ENCODE data around the gene TMEM191B.
A peak's percentile ranks its signal among the peaks of the same experiment; 100 is the strongest.
"Not testable (repeated sequence)": the region's sequence is repeated elsewhere in the genome, so short reads cannot be mapped to it uniquely, and the experiment has no call there.

The TMEM191B gene

DNA sequence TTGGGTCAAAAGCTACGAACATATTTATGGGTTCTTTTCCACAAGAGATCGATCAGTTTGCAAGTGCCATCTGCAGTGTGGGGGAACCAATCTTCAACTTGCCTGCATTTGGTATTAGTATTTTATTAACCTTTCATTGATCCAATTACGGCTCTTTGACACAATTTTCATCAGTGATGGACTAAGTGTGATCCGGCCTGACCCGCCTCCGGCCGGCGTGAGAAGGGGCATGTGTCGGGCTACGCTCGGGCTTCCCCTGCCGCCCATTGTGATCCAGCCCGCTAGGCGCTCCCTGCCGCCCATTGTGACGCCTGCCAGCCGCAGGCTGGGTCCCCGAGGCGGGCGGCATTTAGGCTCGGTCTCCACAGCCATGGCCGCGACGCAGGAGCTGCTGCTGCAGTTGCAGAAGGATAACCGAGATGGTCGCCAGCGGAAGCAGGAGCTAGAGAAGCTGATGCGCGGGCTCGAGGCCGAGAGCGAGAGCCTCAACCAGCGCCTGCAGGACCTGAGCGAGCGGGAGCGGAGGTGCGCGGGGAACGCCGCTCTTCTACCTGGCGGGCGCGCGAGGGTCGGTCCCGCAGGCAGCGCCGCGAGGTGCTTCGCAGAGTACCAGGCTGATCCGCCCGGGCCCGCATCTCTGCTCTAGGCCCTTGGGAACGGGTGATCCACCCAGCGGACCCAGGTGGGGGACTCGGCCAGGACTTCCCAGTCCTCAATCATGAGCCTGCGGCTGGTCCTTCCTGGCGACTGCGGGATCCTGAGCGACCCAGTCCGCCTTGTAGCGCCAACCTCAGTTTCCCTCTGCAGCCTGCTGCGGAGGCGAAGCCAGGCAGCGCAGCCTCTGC lies at the start of gene TMEM191B:
TSS of gene TMEM191B (plus strand) at position 51 of the 845 bp plus-strand sequence. CDS start at position 230, 179 bp downstream.
- DNase-seq (ENCODE audit: low read depth); H3K4me3 ChIP-seq (ENCODE audit: low read length): not testable (repeated sequence)

DNA sequence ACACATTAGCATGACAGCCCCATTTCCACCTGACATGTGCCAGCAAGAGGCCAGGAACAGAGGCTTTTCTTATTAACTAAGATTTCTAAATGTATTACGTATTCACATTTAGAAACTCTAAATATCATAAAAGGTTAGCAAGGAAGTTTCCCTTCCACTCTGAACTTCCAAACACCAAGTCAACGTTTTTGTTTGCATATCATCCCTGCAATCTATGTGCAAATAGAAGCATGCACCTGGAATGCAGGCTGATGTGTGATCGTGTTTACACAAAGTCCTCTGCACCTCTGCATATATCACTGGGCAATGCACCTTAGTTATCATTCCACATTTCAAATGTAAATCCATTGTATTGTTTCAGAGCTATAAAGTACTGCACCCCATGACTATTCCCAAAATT lies 31.4 kb upstream of the TMEM191B start:
- DNase-seq (ENCODE audit: low read depth); H3K4me3 ChIP-seq (ENCODE audit: low read length): not testable (repeated sequence)

DNA sequence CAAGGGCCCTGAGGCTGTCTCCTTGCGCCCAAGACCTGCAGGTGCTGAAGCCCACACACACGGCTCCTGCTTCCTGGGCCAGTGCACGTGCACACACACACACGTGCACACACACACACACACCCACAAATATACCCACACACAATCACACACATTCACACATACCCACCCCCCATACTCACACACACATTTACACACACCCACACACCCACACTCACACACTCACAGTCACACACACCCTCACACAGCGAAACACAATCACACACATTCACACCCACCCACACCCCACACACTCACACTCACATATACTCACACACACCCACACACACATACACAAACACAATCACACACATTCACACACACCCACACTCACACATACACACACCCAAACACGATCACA lies 16.3 kb upstream of the TMEM191B start:
- not testable (repeated sequence) for DNase-seq (ENCODE audit: low read depth); H3K4me3 ChIP-seq (ENCODE audit: low read length)

DNA sequence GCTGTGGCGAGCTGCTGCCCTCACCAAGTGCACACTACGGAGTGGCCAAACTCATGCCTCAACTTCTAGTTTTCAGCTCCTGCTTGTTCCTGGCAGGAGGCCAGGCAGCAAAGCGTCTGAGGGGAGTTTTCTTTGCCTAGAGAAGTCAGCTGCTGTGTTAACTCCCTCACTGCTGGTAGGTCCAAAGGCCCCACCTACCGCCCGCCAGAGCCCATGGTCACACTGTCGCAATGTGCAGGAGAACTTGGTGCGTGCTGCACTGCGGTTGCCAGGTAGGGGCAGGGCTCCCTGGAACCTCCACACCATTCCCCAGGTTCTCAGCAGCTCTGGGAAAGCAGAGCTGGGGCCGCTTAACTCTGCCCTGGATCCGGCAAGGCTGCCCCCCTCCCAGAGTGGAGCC lies 15.2 kb upstream of the TMEM191B start:
- not testable (repeated sequence) for DNase-seq (ENCODE audit: low read depth); H3K4me3 ChIP-seq (ENCODE audit: low read length)

DNA sequence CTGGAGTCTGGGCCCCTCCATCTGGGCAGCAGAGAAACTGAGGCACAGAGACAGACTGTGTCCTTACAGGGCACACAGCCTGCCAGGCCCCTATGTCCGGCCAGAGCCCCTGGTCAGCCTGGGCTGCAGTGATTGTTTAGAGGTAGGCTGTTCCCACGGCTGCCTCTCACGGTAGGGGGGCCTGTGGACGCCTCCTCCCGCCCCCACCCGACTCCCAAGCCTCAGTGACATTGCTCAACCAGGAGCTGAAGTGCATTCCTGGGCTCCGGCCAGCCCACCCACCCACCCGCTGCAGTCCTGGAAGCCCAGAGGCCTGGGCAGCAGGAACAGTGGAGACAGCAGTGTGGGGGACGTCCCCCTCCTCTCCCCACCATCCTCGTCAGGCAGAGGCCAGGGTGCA lies 14.1 kb upstream of the TMEM191B start:
- H3K4me3 ChIP-seq (ENCODE audit: low read length); DNase-seq (ENCODE audit: low read depth): not testable (repeated sequence)

DNA sequence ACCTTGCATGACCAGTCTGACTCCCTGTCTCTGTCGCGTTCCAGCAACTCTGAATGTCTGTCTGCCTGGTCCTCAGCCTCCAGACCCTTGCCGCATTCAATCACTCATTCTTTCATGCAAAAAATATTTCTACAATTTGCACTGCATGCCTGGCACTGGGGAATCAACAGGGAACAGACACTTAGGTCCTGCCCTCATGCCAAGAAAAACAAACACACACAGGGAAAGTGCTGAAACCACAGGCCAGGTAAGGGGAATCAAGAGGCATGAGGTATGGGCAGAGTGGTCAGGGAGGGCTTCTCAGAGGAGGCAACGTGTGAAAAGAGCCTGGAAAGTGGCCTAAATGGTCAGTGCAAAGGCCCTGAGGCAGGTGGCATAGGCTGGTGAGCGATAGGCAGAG lies 9.5 kb upstream of the TMEM191B start, which contains the start of gene GGTLC3:
TSS of gene GGTLC3 (minus strand) at position 101 of the 400 bp plus-strand sequence. CDS start 264 bp downstream, outside the sequence.
- not testable (repeated sequence) for DNase-seq (ENCODE audit: low read depth); H3K4me3 ChIP-seq (ENCODE audit: low read length)

DNA sequence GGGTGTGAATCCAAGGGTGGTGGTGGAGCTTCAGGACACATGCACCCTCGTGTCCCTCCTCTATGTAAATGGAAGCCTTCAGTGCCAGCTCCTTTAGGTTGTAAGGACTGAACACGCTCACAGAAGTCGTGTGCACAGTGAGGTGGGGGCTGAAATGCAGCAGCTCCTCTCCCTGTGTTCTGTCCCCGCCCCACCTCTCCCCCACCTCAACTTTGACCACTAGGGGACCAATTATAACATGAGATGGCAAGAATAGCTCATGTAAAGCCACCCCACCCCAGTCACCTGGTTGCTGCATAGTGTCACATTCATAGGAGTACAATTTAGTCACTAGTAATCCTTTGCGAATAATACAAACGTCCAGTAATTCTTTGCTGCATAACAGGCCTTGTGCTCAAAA lies 4.8 kb upstream of the TMEM191B start:
- H3K4me3 ChIP-seq (ENCODE audit: low read length); DNase-seq (ENCODE audit: low read depth): not testable (repeated sequence)

DNA sequence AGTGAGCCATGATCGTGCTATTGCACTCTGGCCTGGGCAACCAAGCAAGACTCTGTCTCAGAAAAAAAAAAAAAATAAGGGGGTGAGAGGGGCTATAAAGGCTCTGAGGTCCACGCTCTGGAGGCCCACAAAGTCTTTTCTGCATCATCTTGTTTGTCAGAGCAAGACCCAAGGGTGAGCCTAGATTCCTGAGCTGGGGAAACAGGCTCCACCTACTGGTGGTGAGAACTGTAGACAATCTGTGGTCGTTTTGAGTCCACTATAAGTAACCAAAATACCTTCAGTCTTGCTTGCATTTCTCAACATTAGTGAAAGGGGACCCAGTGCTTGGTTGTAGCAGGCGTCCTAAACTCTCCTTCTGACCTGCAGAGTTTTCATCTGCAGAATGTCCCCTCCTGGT lies 4.3 kb upstream of the TMEM191B start:
- not testable (repeated sequence) for H3K4me3 ChIP-seq (ENCODE audit: low read length); DNase-seq (ENCODE audit: low read depth)

DNA sequence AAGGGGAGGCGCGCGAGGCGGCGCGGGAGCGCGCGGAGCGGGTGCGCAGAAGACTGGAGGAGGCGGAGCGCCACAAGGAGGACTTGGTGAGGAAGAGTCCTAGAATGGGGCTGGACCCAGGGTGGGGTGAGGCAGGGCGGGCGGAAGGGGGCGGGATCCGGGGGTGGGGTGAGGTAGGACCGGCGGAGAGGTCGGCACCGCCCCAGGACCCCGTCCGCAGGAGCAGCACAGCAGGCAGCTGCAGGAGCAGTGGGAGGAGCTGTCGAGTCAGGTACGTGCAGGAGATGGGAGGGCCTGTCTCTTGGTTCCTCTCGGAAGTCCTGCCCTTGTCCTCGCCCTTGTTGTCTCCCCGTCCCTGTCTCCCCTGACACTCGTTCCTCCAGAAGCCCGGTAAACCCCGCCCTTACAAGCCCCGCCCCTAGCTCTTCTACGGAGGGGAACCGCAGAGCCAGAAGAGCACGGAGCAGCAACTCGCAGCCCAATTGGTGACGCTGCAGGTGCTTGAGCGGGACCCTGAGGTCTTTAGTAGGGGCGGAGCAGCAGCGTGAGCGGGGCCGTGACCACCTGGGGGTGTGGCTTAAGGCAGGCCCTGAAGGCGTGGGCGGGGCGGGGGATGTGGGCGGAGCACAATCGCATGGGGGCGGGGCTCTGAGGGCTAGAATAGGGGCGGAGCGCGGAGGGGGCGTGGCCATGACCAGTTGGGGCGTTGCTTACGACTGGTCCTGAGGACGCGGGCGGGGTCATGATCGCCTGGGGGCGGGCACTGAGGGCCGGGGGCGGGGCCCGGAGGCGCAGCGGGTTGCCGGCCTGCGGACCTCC lies 1.2 kb downstream of the TMEM191B start:
- not testable (repeated sequence) for H3K4me3 ChIP-seq (ENCODE audit: low read length)

DNA sequence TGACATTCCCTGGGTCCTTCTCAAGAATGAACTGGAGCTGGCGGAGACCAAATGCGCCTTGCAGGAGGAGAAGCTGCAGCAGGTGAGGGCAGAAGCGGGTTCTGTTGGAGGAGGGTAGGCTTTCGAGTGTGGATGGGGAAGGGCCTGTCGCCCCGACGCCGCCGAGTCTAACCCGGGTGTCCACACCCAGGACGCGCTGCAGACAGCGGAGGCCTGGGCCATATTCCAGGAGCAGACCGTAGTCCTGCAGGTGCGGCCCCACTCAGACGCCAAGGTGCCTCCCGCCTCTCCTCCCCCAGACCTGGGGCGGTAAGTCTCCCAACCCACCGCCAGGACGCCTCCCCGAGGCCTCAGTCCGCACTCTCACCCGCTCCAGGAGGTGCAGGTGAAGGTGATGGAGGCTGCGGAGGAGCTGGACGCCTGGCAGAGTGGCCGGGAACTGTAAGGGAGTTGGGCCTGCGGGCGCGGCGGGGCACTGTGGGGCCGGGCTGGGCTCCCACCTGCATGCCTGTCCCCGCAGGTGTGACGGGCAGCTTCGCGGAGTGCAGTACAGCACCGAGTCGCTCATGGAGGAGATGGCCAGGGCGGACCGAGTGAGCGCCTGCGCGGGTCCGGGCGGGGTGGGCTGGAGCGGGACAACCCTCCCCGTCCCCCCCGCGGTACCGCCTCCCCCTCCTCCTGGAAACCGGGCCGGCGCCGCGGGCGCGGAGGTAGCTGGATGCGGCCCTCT lies 2.0 kb downstream of the TMEM191B start:
- not testable (repeated sequence) for H3K4me3 ChIP-seq (ENCODE audit: low read length); DNase-seq (ENCODE audit: low read depth)

More for the DNA sequence above, 1.2 kb downstream of the TMEM191B start:
- peak; percentile 73 for DNase-seq (ENCODE audit: low read depth)

DNA sequence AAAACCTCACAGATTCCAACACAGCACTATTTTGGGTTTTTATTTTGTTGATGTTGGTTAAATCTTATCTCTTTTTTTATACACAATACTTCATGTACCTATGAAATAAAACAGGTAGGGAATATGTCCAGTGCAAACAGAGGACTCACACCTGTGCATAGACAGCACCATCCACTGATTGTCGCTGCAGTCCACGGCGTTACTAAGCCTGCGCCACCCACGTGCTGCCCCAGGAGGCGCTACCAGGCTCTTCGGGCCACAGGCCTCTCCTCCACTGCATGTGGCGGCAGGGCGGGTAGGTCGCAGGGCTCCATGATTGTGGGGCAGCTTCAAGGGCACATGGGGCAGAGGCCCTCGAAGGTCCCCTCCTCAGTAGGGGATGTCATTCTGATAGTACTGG lies 6.0 kb downstream of the TMEM191B start:
- DNase-seq (ENCODE audit: low read depth); H3K4me3 ChIP-seq (ENCODE audit: low read length): not testable (repeated sequence)

DNA sequence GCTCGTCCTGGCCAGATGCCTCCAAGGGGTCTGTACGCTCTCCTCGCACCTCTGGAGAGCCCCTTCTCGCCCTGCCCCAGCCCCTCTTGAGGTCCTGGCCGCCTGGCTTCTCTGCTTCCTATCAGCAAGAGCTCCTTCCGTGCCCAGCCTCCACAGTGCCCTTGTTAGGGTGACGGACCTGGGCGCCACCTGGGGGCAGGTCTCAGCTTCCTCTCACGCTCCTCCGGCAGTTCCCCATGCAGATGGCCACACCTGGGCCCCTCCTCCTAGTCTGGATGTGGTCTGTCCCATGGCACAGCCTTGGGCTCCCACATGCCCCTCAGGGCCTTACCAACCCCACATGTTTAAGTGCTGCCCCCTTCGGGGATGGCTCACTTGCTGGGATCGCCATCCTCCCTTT lies 6.7 kb downstream of the TMEM191B start:
- not testable (repeated sequence) for DNase-seq (ENCODE audit: low read depth); H3K4me3 ChIP-seq (ENCODE audit: low read length)

DNA sequence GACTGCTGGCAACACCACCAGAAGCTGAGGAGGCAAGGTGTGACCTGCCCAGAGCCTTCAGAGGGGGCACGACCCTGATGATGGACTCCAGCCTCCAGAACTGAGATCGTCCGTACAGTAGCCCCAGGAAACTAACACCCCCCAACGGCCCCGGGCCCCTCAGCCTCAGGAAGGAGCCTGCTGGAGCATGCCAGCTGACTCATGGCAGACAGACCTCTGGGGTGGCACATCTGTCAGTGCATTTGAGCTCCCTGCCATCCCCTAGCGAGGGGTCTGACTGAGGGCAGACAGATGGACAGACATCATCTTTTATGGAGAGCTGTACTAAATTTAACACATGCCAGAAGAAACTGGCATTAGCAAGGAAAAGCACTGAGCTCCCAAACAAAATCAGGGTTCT lies 12.4 kb downstream of the TMEM191B start:
- not testable (repeated sequence) for DNase-seq (ENCODE audit: low read depth); H3K4me3 ChIP-seq (ENCODE audit: low read length)

DNA sequence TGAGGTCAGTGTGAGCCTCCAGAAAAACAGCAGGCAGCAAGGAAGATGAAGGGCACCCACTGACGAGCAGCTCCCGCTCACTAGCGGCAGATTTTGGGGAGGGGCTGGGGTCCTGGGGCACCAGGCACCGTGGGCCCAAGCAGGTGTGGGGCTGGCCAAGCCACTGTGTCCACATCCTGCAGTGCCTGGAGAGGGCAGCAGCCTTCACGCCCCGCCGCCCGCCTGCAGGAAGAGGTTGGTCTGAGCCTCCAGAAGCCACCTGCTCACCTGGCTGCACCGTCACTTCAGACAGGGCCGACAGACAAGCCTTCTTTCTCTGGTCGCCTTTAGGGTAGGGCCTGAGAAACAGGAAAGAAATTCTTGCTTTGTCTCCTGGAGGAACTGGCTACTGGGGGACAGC lies 15.8 kb downstream of the TMEM191B start:
- not testable (repeated sequence) for DNase-seq (ENCODE audit: low read depth); H3K4me3 ChIP-seq (ENCODE audit: low read length)

DNA sequence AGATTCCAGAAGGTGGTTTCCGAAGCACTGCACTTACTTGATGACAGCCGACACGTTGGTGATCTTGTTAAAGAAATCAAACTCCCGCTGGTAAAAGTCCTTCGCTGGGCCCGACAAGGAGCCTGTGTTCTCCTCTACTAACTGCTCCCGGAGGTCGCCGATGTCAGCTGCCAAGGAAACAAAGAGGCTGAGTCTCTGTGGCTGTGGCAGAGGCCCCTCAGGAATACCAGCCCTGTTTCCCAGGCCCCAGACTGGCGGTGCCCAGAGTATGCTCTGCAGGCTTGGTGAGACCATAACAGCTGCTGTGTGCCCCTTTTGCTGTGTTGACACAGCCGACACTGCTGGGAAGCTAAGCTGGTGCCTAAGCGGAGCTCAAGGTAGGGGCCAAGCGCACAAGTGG lies 17.0 kb downstream of the TMEM191B start:
- not testable (repeated sequence) for H3K4me3 ChIP-seq (ENCODE audit: low read length); DNase-seq (ENCODE audit: low read depth)

DNA sequence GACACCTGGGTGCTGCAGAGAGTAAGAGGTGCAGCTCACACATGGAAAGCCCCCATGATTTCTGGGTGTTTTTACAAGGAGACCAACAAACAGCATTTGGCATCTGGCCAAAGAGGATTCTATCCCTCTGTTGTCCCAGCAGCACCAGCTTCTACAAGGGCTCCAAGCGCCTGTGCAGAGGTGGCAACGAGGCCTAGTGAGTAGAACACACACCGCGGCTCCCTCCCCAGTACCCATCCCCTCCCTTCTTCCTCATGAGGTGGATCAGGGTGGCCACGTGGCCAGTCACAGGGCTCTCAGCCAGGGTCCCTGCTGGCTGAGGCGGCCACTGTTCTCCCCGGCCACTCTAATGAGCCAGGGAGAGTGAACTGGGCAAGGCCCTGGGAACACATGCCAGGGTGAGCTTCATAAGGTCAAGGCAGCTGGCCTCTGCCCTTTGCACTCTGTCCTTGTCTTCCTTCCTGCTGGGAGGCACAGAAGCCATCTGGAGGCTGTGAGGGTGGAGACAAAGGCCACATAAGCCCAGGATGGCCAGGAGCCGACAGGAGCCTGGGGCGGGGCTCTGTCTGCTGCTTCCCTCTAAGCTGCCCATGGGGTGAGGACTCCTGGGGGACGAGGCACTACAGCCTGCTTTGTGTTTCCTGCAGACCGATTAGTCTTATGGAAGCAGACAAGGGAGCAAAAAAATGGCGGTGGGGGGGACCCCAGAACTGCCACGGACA lies 22.0 kb downstream of the TMEM191B start:
- not testable (repeated sequence) for H3K4me3 ChIP-seq (ENCODE audit: low read length); DNase-seq (ENCODE audit: low read depth)

DNA sequence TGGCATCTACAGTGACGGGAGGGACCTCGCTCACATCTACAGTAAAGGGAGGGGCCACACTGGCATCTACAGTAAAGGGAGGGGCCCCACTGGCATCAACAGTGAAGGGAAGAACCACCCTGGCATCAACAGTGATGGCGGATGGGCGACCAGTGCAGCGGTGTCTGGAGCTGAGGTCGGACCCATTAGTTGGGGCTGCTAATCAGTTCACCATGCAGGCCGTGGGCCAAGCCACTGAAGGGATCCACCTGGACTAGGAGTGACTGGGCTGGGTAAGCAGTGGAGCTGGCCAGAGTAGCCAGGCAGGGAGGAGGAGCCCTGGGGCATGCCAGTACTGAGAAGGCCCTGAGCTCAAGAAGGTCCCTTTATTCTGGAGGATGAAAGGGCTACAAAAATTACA lies 23.4 kb downstream of the TMEM191B start:
- not testable (repeated sequence) for H3K4me3 ChIP-seq (ENCODE audit: low read length); DNase-seq (ENCODE audit: low read depth)

DNA sequence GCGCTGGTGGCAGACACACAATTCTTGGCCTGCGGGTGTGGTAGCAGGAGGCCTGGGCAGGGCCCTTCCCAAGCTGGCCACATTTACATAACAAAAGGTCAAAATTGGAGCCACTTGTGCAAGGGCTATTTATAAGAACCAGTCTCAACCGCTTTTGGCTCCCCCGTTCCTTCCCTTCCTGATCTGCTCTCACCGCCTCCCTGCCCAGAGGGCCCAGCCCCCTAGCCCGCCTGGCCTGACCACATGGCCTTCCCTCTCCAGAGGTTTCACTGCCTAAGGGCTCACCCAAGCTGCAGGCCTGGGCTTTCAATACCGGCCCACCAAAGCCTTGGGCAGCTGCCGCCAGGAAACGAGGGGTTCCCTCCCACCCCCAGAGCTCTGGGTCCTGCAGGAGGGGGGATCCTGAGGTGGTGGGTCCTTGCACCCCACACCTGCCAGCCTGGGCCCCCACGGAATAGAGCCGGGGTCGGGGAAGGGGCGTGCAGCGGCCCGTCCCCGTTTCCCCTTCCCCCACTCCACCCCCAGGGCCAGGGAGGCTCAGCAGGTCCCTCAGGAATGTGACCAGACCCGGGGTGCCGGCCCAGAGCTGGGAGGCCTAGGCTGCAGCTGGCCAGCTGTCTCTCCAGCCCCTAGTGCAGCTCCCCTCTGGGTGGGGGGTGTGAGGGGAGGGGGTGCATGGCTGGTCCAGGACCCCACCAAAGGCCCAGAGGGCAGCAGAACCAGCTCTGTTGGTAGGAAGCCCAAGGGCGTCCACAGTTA lies 25.4 kb downstream of the TMEM191B start:
- H3K4me3 ChIP-seq (ENCODE audit: low read length); DNase-seq (ENCODE audit: low read depth): not testable (repeated sequence)

All from epithelial cell of esophagus (primary cell).